HG03025 (cell line): ENCODE results near the gene AK4.

ENCODE experiments used
- ATAC-seq: cut with Tn5 transposase; IDR thresholded peaks from one replicate; pipeline ENCODE4 v1.9.1; 2021; ENCODE audit warnings: mild to moderate bottlenecking, moderate library complexity; ENCODE audit not compliant: unreplicated experiment, low FRiP score

AK4 gene

GRCh38 chr1:65266476-65266875, 118.5 kb downstream of the AK4 start:
- no peak for ATAC-seq

- no peak for ATAC-seq
Observed at GRCh38 chr1:65267271-65267670, 119.3 kb downstream of the AK4 start.

- no peak for ATAC-seq
Observed at GRCh38 chr1:65267683-65268082, 119.7 kb downstream of the AK4 start.

- no peak for ATAC-seq
Observed at GRCh38 chr1:65269612-65270011, 121.6 kb downstream of the AK4 start.

- ATAC-seq, result no peak
Observed at GRCh38 chr1:65276197-65276939, 128.4 kb downstream of the AK4 start.

GRCh38 chr1:65277605-65278347, 129.8 kb downstream of the AK4 start:
- ATAC-seq, result no peak

- no peak for ATAC-seq
Observed at GRCh38 chr1:65278376-65279069, 130.5 kb downstream of the AK4 start.

- no peak for ATAC-seq
Observed at GRCh38 chr1:65279070-65279779, 131.2 kb downstream of the AK4 start.
